Transverse colon (tissue), 4 donors: ENCODE data around the gene SAAL1.

Experiments
- CTCF ChIP-seq, 5 experiments: fragments of 200-600 bp in 3 of 5; fragments of 450-650 bp in 2 of 5; sonication (generic) in 3 of 5; IDR thresholded peaks; 1 replicate in 2 of 5; 2 replicates in 3 of 5; pipeline ENCODE4 v1.5.1; 2016 to 2017; ENCODE audit warnings: antibody characterized with exemption in 5 of 5, inconsistent platforms in 3 of 5, mild to moderate bottlenecking in 2 of 5, moderate library complexity in 1 of 5
- POLR2A ChIP-seq: fragments of 450-650 bp; IDR thresholded peaks from one replicate; pipeline ENCODE4 v1.6.1; 2016; ENCODE audit warnings: antibody characterized with exemption, mild to moderate bottlenecking, moderate library complexity
- POLR2AphosphoS5 ChIP-seq, 3 donors: sonication (generic); formaldehyde crosslinking; IDR thresholded peaks; one replicate each; pipeline ENCODE4 v1.6.1; 2016; ENCODE audit warnings: antibody characterized with exemption in 3 of 3

- no peak for TF ChIP-seq CTCF (IDR thresholded peaks at IDR 0.05)
- TF ChIP-seq POLR2A = no peak
- TF ChIP-seq POLR2AphosphoS5 (IDR thresholded peaks at IDR 0.05) = no peak
Observed at GRCh38 chr11:18078909-18079308, 27.0 kb downstream of the SAAL1 start.
